Left lung (tissue), 10 donors: ENCODE data around the gene B3GNT5. TPM values are rescaled to one million over a fixed set of nuclear protein-coding genes. Genes with fewer than 3 reads are reported as not detected.

ENCODE experiments used
- ATAC-seq: fragments of 200-7000 bp; cut with Tn5 transposase; one replicate; pipeline ENCODE4 v1.9.1; 2020; ENCODE audit warnings: moderate library complexity
- DNase-seq, 4 donors: peaks; one replicate each; pipeline ENCODE4 v3.0.0-alpha.2; 2013 to 2020
- H3K27ac ChIP-seq, 2 donors: fragments of 200-600 bp; sonication (generic) in 1 of 2; one replicate each; pipeline versions ENCODE4 v1.5.0 to v1.8.0; 2020 to 2021
- H3K27me3 ChIP-seq, 2 donors: fragments of 200-600 bp; sonication (generic) in 1 of 2; one replicate each; pipeline versions ENCODE4 v1.5.0 to v1.8.0; 2020 to 2021
- H3K36me3 ChIP-seq, 2 donors: fragments of 200-600 bp; sonication (generic) in 1 of 2; one replicate each; pipeline versions ENCODE4 v1.5.0 to v1.8.0; 2020 to 2021
- H3K4me1 ChIP-seq, 2 donors: fragments of 200-600 bp; one replicate each; pipeline ENCODE4 v1.8.0; 2021
- H3K4me3 ChIP-seq, 2 donors: fragments of 200-600 bp; sonication (generic) in 1 of 2; one replicate each; pipeline versions ENCODE4 v1.5.0 to v1.8.0; 2020 to 2021; ENCODE audit warnings: mild to moderate bottlenecking in 1 of 2
- H3K9me3 ChIP-seq, 2 donors: fragments of 200-600 bp; sonication (generic) in 1 of 2; one replicate each; pipeline versions ENCODE4 v1.5.0 to v1.8.0; 2020 to 2021
- intact Hi-C, 2 donors: fragments of 100-400 bp; cut with DNase I; formaldehyde crosslinking; loops; one replicate each; pipeline versions ENCODE4 v1.11.2 to v1.14.2; 2022
- polyA plus RNA-seq, 6 donors: library from polyadenylated mRNA; unstranded; fragments of 120-200 nt; gene quantifications; one replicate each; pipeline ENCODE4 v1.2.1, GENCODE V29; 2013; ENCODE audit not compliant: insufficient read length in 6 of 6
- total RNA-seq, 2 donors: library from RNA; stranded (reverse); fragmentation: NEBNext Ultra II Directional; extraction: Animal tissue kit (Norgen Biotek cat#: 25700); gene quantifications; one replicate each; pipeline ENCODE4 v1.2.1, GENCODE V29; 2021
- TF ChIP-seq, protein P1 (sequence below), 2 donors: fragments of 200-600 bp; sonication (generic) in 1 of 2; IDR thresholded peaks; one replicate each; pipeline versions ENCODE4 v1.5.0 to v1.8.0; 2021; ENCODE audit warnings: antibody characterized with exemption in 2 of 2
- donor health status: DM: no; HTN: yes; CAD: no.
- donor health status: DM: no; HTN: no; CAD: no.

The B3GNT5 gene
- total and polyA plus RNA-seq, 8 donors = 21.7 to 45.2 (median 26.9) TPM

DNA sequence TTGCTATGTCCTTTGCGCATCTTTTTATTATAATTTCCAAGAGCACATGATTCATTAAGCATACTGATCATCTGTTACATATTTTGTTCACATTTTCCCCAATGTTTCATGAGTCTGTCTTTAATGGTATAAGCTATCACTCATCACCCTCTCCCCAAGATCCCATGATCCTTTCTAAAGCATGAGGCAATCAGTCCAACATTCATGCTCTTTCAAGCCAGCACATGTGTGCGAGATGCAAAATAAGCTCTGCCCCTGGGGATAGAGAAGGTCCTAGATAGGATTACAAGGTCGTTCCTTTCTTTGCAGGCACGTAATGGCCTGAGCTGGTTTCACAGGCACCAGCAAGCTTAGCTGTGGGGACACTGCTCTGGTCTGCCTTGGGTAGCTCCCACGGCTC lies 32.2 kb upstream of the B3GNT5 start:
- no peaks in the 10 kb centered on the region for H3K9me3 ChIP-seq
- intact Hi-C loops = no loop called here
- no peak overlapping the region for H3K4me3 ChIP-seq
- H3K4me1 ChIP-seq = no peaks in the 10 kb centered on the region
- H3K27me3 ChIP-seq = no peaks in the 10 kb centered on the region
- H3K36me3 ChIP-seq = no peaks in the 10 kb centered on the region
- ATAC-seq (no peak), DNase-seq (no peak)
- H3K27ac ChIP-seq = no peak overlapping the region
- TF ChIP-seq, protein P1, sequence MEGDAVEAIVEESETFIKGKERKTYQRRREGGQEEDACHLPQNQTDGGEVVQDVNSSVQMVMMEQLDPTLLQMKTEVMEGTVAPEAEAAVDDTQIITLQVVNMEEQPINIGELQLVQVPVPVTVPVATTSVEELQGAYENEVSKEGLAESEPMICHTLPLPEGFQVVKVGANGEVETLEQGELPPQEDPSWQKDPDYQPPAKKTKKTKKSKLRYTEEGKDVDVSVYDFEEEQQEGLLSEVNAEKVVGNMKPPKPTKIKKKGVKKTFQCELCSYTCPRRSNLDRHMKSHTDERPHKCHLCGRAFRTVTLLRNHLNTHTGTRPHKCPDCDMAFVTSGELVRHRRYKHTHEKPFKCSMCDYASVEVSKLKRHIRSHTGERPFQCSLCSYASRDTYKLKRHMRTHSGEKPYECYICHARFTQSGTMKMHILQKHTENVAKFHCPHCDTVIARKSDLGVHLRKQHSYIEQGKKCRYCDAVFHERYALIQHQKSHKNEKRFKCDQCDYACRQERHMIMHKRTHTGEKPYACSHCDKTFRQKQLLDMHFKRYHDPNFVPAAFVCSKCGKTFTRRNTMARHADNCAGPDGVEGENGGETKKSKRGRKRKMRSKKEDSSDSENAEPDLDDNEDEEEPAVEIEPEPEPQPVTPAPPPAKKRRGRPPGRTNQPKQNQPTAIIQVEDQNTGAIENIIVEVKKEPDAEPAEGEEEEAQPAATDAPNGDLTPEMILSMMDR (IDR thresholded peaks at IDR 0.05) = no peak

- no peak for DNase-seq
- no peak for ATAC-seq
- no peak overlapping the region for H3K4me3 ChIP-seq
- TF ChIP-seq, protein P1 (IDR thresholded peaks at IDR 0.05) = no peak
- no peaks in the 10 kb centered on the region for H3K4me1 ChIP-seq
- intact Hi-C loops = no loop called here
- no peaks in the 10 kb centered on the region for H3K36me3 ChIP-seq
- H3K27ac ChIP-seq = no peak overlapping the region
- no peaks in the 10 kb centered on the region for H3K9me3 ChIP-seq
- no peaks in the 10 kb centered on the region for H3K27me3 ChIP-seq
Observed at GRCh38 chr3:183222631-183223235, 30.3 kb upstream of the B3GNT5 start.

- Histone ChIP-seq H3K27ac (no peak overlapping the region), H3K36me3 (no peaks in the 10 kb centered on the region), H3K4me3 (no peak overlapping the region), H3K9me3 (no peaks in the 10 kb centered on the region), H3K4me1 (no peaks in the 10 kb centered on the region), H3K27me3 (no peaks in the 10 kb centered on the region)
- DNase-seq (no peak), ATAC-seq (no peak)
- intact Hi-C loops = no loop called here
- TF ChIP-seq, protein P1 (IDR thresholded peaks at IDR 0.05) = no peak
Observed at GRCh38 chr3:183224180-183224970, 28.7 kb upstream of the B3GNT5 start.

- Histone ChIP-seq H3K27me3 (no peaks in the 10 kb centered on the region), H3K4me1 (no peaks in the 10 kb centered on the region), H3K4me3 (no peak overlapping the region), H3K9me3 (no peaks in the 10 kb centered on the region), H3K27ac (no peak overlapping the region), H3K36me3 (no peaks in the 10 kb centered on the region)
- ATAC-seq = no peak
- no peak for DNase-seq
- intact Hi-C loops = no loop called here
- TF ChIP-seq, protein P1 (IDR thresholded peaks at IDR 0.05) = no peak
Observed at GRCh38 chr3:183226333-183226890, 26.6 kb upstream of the B3GNT5 start.

- Histone ChIP-seq H3K27me3 (no peaks in the 10 kb centered on the region), H3K4me1 (no peaks in the 10 kb centered on the region), H3K36me3 (no peaks in the 10 kb centered on the region), H3K4me3 (no peak overlapping the region), H3K9me3 (no peaks in the 10 kb centered on the region), H3K27ac (no peak overlapping the region)
- intact Hi-C loops = no loop called here
- no peak for ATAC-seq
- DNase-seq = no peak
- TF ChIP-seq, protein P1 (IDR thresholded peaks at IDR 0.05) = no peak
Observed at GRCh38 chr3:183227586-183227985, 25.5 kb upstream of the B3GNT5 start.
